ENCODE results near the gene TMEM238L. TPM values are rescaled to one million over a fixed set of nuclear protein-coding genes. Genes with fewer than 3 reads are reported as not detected.

The TMEM238L gene
- total and polyA plus RNA-seq, 2 of the 8 experiments (the other 6 are each of a cell fraction or from before 2014, with no cell fraction given): not detected

GRCh38 chr17:10793256-10793655, 10.6 kb downstream of the TMEM238L start:
- ChIA-PET CTCF (ENCODE audit: partially characterized antibody) (interaction anchor here (0.6 to 1.2 kb wide), 2 partner anchors 20 to 177 kb away, joined by 3 to 4 read pairs; no protein-coding TSS in a partner anchor), POLR2A (ENCODE audit: partially characterized antibody) (interaction anchor here (1.2 to 1.3 kb wide), 2 partner anchors 20 to 46 kb away, joined by 3 read pairs; no protein-coding TSS in a partner anchor)
- H3K27me3 ChIP-seq (replicated peaks in 1 of 4; ENCODE audit: control insufficient read depth in 3 of 4, extremely low read depth in 1 of 4, insufficient read depth in 3 of 4, low read length in 3 of 4): no peaks in the 10 kb centered on the region; a peak in 1 of 7 replicates
- no peak for TF ChIP-seq SAP30 (IDR thresholded peaks at IDR 0.05; ENCODE audit: insufficient read depth, insufficient replicate concordance, low read length)
- TF ChIP-seq CTCF (IDR thresholded peaks at IDR 0.05; ENCODE audit: control extremely low read depth in 1 of 3, insufficient read depth in 1 of 3, low read depth in 1 of 3, low read length in 3 of 3): no peak
- TF ChIP-seq RFX5 (IDR thresholded peaks at IDR 0.05; ENCODE audit: borderline replicate concordance, low read depth, low read length): no peak
- TF ChIP-seq CTBP2 (IDR thresholded peaks at IDR 0.05; ENCODE audit: borderline replicate concordance, insufficient read depth, insufficient read length, low read length): no peak
- no peak for TF ChIP-seq KDM4A (IDR thresholded peaks at IDR 0.05; ENCODE audit: low read depth, low read length, severe bottlenecking)
- TF ChIP-seq GABPA (IDR thresholded peaks at IDR 0.05; ENCODE audit: borderline replicate concordance, insufficient read depth, low read length): no peak
- no peak for TF ChIP-seq GTF2F1 (IDR thresholded peaks at IDR 0.05; ENCODE audit: borderline replicate concordance, low read depth, low read length)
- no peak for TF ChIP-seq SUZ12 (IDR thresholded peaks at IDR 0.05; ENCODE audit: low read length)
- TF ChIP-seq SIX5 (IDR thresholded peaks at IDR 0.05; ENCODE audit: low read depth, low read length): no peak
- TF ChIP-seq TBP (IDR thresholded peaks at IDR 0.05; ENCODE audit: low read depth, low read length): no peak
- no peak for TF ChIP-seq CBX5 (IDR thresholded peaks at IDR 0.05; ENCODE audit: low read depth, low read length)

More at GRCh38 chr17:10793256-10793655, 10.6 kb downstream of the TMEM238L start:
- H4K91ac ChIP-seq (replicated peaks; ENCODE audit: insufficient read length, low read length): no peak overlapping the region
- H3K14ac ChIP-seq (ENCODE audit: insufficient read length): no peak overlapping the region
- H2BK120ac ChIP-seq (replicated peaks; ENCODE audit: low read depth, low read length): no peak overlapping the region
- H4K5ac ChIP-seq (ENCODE audit: insufficient read length, low read depth, low read length): no peak overlapping the region
- H3K79me2 ChIP-seq (ENCODE audit: control insufficient read depth in 1 of 2, insufficient read depth in 2 of 2, low read length in 2 of 2): no peaks in the 10 kb centered on the region
- no peak for FAIRE-seq
- H3K9ac ChIP-seq (replicated peaks in 1 of 4; ENCODE audit: extremely low read depth in 1 of 4, low read depth in 3 of 4, low read length in 3 of 4): no peak overlapping the region
- no peak overlapping the region for H3K4me2 ChIP-seq (ENCODE audit: insufficient read depth in 1 of 2, low read depth in 2 of 2, low read length in 2 of 2)
- no peak overlapping the region for H3K56ac ChIP-seq (replicated peaks; ENCODE audit: insufficient read length, low read depth, low read length)
- H3K23me2 ChIP-seq (ENCODE audit: low read depth, low read length): no peaks in the 10 kb centered on the region
- H2AK5ac ChIP-seq (ENCODE audit: low read depth, low read length): no peak overlapping the region
- H3K9me3 ChIP-seq (ENCODE audit: insufficient read depth in 2 of 2, low read depth in 1 of 2, low read length in 1 of 2): no peaks in the 10 kb centered on the region
- no peak overlapping the region for H3K4me3 ChIP-seq (ENCODE audit: extremely low read depth in 1 of 4, insufficient read depth in 2 of 4, low read depth in 3 of 4, low read length in 4 of 4)
- no peak overlapping the region for H3K23ac ChIP-seq (ENCODE audit: insufficient read length)
- 95% methylated on average over 7 of the region's 7 CpGs; no CpG with 5 or more reads in 1 of the 2 experiments for WGBS, 2 experiments (ENCODE audit: extremely low coverage in 1 of 2, insufficient coverage in 1 of 2, insufficient read length in 1 of 2, insufficient replicate concordance in 2 of 2, low coverage in 1 of 2, low lambda C conversion rate in 2 of 2, missing lambda C conversion rate in 1 of 2)
- DNase-seq (ENCODE audit: low read depth in 1 of 2, low spot score in 2 of 2): no peak
- H2AFZ ChIP-seq (ENCODE audit: low read length): no peak overlapping the region
- H4K20me1 ChIP-seq (replicated peaks in 1 of 2; ENCODE audit: control insufficient read depth in 1 of 2, insufficient read depth in 2 of 2, low read length in 2 of 2): no peaks in the 10 kb centered on the region
- H2BK20ac ChIP-seq (ENCODE audit: low read length): no peak overlapping the region
- H2BK12ac ChIP-seq (ENCODE audit: low read depth, low read length): no peak overlapping the region
- H3K36me3 ChIP-seq (ENCODE audit: control insufficient read depth in 2 of 4, insufficient read depth in 4 of 4, low read length in 3 of 4): no peaks in the 10 kb centered on the region
- H3K79me1 ChIP-seq (ENCODE audit: low read depth, low read length): no peaks in the 10 kb centered on the region
- no peak overlapping the region for H4K8ac ChIP-seq (ENCODE audit: extremely low read depth, insufficient read depth, low read length)
- H3K18ac ChIP-seq (ENCODE audit: extremely low read depth, low read length): no peak overlapping the region
- H3K27ac ChIP-seq (ENCODE audit: low read depth, low read length): no peak overlapping the region
- no peak overlapping the region for H3K4ac ChIP-seq (replicated peaks; ENCODE audit: insufficient read length, low read depth, low read length)
- no peak overlapping the region for H2BK15ac ChIP-seq (ENCODE audit: low read length)
- no peak overlapping the region for H2BK5ac ChIP-seq (ENCODE audit: low read depth, low read length)
- peaks cover 1 to 7% (median 3%) of the 10 kb centered on the region in 4 experiments; a peak in 3 of 7 replicates for H3K4me1 ChIP-seq (replicated peaks in 1 of 4; ENCODE audit: control insufficient read depth in 3 of 4, insufficient read depth in 4 of 4, low read length in 3 of 4)
